Panc1 (cell line): ENCODE data around the gene C6orf163. TPM values are rescaled to one million over a fixed set of nuclear protein-coding genes. Genes with fewer than 3 reads are reported as not detected.

Experiments used
- total RNA-seq: library from RNA; stranded (reverse); gene quantifications from one replicate; pipeline ENCODE4 v1.2.1, GENCODE V29; 2021; ENCODE audit not compliant: unreplicated experiment

C6orf163 gene
- total RNA-seq, 1 experiment from 2014 or later = 1.3 TPM

Other genes with a start within 250 kb of the C6orf163 start
- not detected for gene CGA, start 249.7 kb upstream of the C6orf163 start, total RNA-seq
- 38.2 TPM for gene ZNF292, start 189.2 kb upstream of the C6orf163 start, total RNA-seq
- 6.7 TPM for gene SMIM8, start 22.2 kb upstream of the C6orf163 start, total RNA-seq
- 0.21 TPM for gene GJB7, start 15.5 kb upstream of the C6orf163 start, total RNA-seq
- 2.4 TPM for gene CFAP206, start 63.2 kb downstream of the C6orf163 start, total RNA-seq
- gene SLC35A1, start 128.2 kb downstream of the C6orf163 start, total RNA-seq = 14.9 TPM
- 38.3 TPM for gene RARS2, start 245.2 kb downstream of the C6orf163 start, total RNA-seq
- 36.9 TPM for gene ORC3, start 245.3 kb downstream of the C6orf163 start, total RNA-seq